OCI-LY1 (cell line): ENCODE measurements around the gene RELB.
A peak's percentile ranks its signal among the peaks of the same experiment; 100 is the strongest.
"Not testable (repeated sequence)": the region's sequence is repeated elsewhere in the genome, so short reads cannot be mapped to it uniquely, and the experiment has no call there.

Experiments used
- H2AFZ ChIP-seq: fragments of 200-600 bp; sonication (generic), shearing (Covaris generic); 2 replicates; pipeline ENCODE4 v1.6.0; 2014; ENCODE audit warnings: antibody characterized with exemption, mild to moderate bottlenecking, low read length
- H3F3A ChIP-seq: fragments of 200-600 bp; sonication (generic), shearing (Covaris generic); 2 replicates; pipeline ENCODE4 v1.6.0; 2014; ENCODE audit warnings: mild to moderate bottlenecking, antibody characterized with exemption, low read length, moderate library complexity; ENCODE audit not compliant: insufficient read depth
- H3K27ac ChIP-seq: fragments of 200-600 bp; sonication (generic); 2 replicates; pipeline ENCODE4 v1.5.1; 2014; ENCODE audit warnings: low read length, mixed run types, mild to moderate bottlenecking, low read depth; ENCODE audit not compliant: poor library complexity, severe bottlenecking
- H3K27me3 ChIP-seq: fragments of 200-600 bp; sonication (generic); 2 replicates; pipeline ENCODE4 v1.6.0; 2014; ENCODE audit warnings: antibody characterized with exemption, mild to moderate bottlenecking, low read length, moderate library complexity; ENCODE audit not compliant: insufficient read depth
- H3K36me3 ChIP-seq: fragments of 200-600 bp; sonication (generic); 2 replicates; pipeline ENCODE4 v1.6.1; 2014; ENCODE audit warnings: mild to moderate bottlenecking, antibody characterized with exemption, low read length, moderate library complexity, mixed read lengths; ENCODE audit not compliant: insufficient read depth
- H3K4me1 ChIP-seq: fragments of 200-600 bp; sonication (generic); 2 replicates; pipeline ENCODE4 v1.5.1; 2014; ENCODE audit warnings: mild to moderate bottlenecking, low read length, moderate library complexity; ENCODE audit not compliant: insufficient read depth, severe bottlenecking
- H3K4me2 ChIP-seq: fragments of 200-600 bp; sonication (generic), shearing (Covaris generic); 2 replicates; pipeline ENCODE4 v1.6.1; 2014; ENCODE audit warnings: low read length
- H3K4me3 ChIP-seq: fragments of 200-600 bp; sonication (generic); 2 replicates; pipeline ENCODE4 v1.5.1; 2014; ENCODE audit warnings: low read length, low read depth, mild to moderate bottlenecking, mixed read lengths; ENCODE audit not compliant: poor library complexity, severe bottlenecking
- H3K79me2 ChIP-seq: fragments of 200-600 bp; shearing (Covaris generic); 2 replicates; pipeline ENCODE4 v1.6.1; 2016; ENCODE audit warnings: mixed run types, low read length, mixed read lengths; ENCODE audit not compliant: insufficient read depth
- H3K9ac ChIP-seq: fragments of 200-600 bp; sonication (generic), shearing (Covaris generic); 2 replicates; pipeline ENCODE4 v1.6.1; 2014; ENCODE audit warnings: mild to moderate bottlenecking, low read length, mixed read lengths
- H3K9me2 ChIP-seq: fragments of 200-600 bp; sonication (generic), shearing (Covaris generic); 2 replicates; pipeline ENCODE4 v1.6.1; 2014; ENCODE audit warnings: low read depth, mild to moderate bottlenecking, low read length, mixed read lengths
- H3K9me3 ChIP-seq: fragments of 200-600 bp; shearing (Covaris generic); 2 replicates; pipeline ENCODE4 v1.6.1; 2014; ENCODE audit warnings: low read length, mixed read lengths
- H4K20me1 ChIP-seq: fragments of 200-600 bp; sonication (generic), shearing (Covaris generic); 2 replicates; pipeline ENCODE4 v1.6.0; 2016; ENCODE audit warnings: mild to moderate bottlenecking, low read length; ENCODE audit not compliant: insufficient read depth
- EZH2 ChIP-seq: fragments of 200-600 bp; sonication (generic), shearing (Covaris generic); IDR thresholded peaks from 2 replicates; pipeline ENCODE4 v1.8.0; 2017; ENCODE audit warnings: borderline replicate concordance, mixed run types, mild to moderate bottlenecking, antibody characterized with exemption, low read length, moderate library complexity, mixed read lengths
- TF ChIP-seq, protein P1 (sequence below): fragments of 200-600 bp; sonication (generic), shearing (Covaris generic); IDR thresholded peaks from 2 replicates; pipeline ENCODE4 v1.5.1; 2017; ENCODE audit warnings: mild to moderate bottlenecking, antibody characterized with exemption, low read length, moderate library complexity, mixed read lengths

Gene RELB

DNA sequence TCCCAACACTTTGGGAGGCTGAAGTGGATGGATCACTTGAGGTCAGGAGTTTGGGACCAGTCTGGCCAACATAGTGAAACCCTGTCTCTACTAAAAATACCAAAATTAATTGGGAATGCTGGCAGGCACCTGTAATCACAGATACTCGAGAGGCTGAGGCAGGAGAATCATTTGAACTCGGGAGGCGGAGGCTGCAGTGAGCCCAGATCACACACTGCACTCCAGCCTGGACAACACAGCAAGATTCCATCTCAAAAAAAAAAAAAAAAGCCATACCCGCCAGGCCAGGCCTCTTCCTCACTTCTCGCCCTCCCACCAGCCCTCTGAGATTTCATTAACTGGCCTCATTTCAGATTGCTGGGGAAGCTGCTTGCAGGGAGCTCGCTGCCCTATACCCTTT is 7.7 kb upstream of the RELB start:
- no peaks in the 10 kb centered on the region for H3K79me2 ChIP-seq
- H4K20me1 ChIP-seq = no peaks in the 10 kb centered on the region
- no peak overlapping the region for H3K9ac ChIP-seq
- no peak overlapping the region for H3K4me3 ChIP-seq
- H3F3A ChIP-seq = no peaks in the 10 kb centered on the region
- peak overlapping the region; percentile 74 for H3K27ac ChIP-seq
- H3K36me3 ChIP-seq = peaks cover 30% of the 10 kb centered on the region
- no peaks in the 10 kb centered on the region for H3K9me2 ChIP-seq
- TF ChIP-seq, protein P1, sequence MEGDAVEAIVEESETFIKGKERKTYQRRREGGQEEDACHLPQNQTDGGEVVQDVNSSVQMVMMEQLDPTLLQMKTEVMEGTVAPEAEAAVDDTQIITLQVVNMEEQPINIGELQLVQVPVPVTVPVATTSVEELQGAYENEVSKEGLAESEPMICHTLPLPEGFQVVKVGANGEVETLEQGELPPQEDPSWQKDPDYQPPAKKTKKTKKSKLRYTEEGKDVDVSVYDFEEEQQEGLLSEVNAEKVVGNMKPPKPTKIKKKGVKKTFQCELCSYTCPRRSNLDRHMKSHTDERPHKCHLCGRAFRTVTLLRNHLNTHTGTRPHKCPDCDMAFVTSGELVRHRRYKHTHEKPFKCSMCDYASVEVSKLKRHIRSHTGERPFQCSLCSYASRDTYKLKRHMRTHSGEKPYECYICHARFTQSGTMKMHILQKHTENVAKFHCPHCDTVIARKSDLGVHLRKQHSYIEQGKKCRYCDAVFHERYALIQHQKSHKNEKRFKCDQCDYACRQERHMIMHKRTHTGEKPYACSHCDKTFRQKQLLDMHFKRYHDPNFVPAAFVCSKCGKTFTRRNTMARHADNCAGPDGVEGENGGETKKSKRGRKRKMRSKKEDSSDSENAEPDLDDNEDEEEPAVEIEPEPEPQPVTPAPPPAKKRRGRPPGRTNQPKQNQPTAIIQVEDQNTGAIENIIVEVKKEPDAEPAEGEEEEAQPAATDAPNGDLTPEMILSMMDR = no peak
- TF ChIP-seq EZH2 = no peak
- H3K27me3 ChIP-seq = no peaks in the 10 kb centered on the region
- H3K9me3 ChIP-seq = no peaks in the 10 kb centered on the region
- H3K4me1 ChIP-seq = peaks cover 47% of the 10 kb centered on the region
- no peak overlapping the region for H3K4me2 ChIP-seq
- no peak overlapping the region for H2AFZ ChIP-seq

DNA sequence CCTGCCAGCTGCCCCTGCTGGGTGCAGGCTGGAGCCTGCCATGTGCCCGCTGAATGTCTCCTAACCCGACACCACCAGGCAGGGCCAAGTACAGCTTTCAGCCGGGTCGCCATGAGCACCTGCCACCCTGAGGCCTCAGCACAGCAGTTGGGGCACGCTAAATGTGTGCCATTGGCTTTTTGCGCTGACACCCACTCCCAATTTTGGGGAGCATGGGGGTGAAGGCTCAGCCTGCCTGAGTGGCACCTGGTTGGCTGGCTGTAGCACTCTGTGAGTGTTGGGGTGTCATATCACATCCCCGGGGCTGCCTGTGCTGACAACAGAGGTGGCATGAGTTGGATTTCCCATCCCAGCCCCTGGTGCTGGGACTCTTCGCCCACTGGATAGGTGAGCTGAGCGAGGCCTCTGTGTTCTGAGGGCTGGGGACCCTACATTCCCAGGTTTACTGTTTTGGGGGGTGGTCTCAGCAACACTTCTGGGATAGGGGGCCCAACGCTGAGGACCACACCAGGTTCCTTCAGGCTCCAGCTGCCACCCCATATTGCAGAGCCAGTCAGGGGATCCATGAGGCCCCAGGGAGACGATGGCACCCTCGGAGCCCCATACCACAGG is 7.2 kb upstream of the RELB start:
- Histone ChIP-seq H4K20me1 (no peaks in the 10 kb centered on the region), H3K4me2 (no peak overlapping the region), H3K4me1 (peaks cover 46% of the 10 kb centered on the region), H3K36me3 (peaks cover 30% of the 10 kb centered on the region), H3F3A (no peaks in the 10 kb centered on the region), H2AFZ (no peak overlapping the region), H3K9ac (peak overlapping the region; percentile 3; the same call in 1 of the 2 replicates), H3K9me2 (no peaks in the 10 kb centered on the region), H3K4me3 (no peak overlapping the region), H3K79me2 (no peaks in the 10 kb centered on the region), H3K27me3 (no peaks in the 10 kb centered on the region), H3K27ac (peak overlapping the region; percentile 74), H3K9me3 (no peaks in the 10 kb centered on the region)
- TF ChIP-seq, protein P1 = no peak
- TF ChIP-seq EZH2 = no peak

DNA sequence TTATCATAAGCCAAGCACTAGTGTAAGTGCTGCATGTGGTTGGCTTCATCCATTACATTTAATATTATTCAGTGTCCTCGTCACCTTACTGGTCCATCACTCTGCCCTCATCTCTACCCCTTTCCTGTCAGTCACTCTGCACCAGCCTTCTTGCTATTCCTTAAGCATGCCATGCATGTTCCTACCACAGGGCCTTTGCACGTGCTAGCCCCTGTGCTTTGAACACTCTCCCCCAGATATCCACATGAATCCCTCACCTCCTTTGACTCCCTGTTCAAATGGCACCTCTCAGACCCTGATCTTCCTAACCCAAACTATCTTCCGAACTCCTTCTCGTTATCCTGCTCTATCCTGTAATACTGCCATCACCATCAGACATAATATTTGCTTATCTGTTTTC is 3.2 kb upstream of the RELB start:
- H3K4me3 ChIP-seq = no peak overlapping the region
- H3K27me3 ChIP-seq = no peaks in the 10 kb centered on the region
- H3F3A ChIP-seq = 0 out of 2 replicates have a peak, but pooled peaks cover 3% of the 10 kb centered on the region
- peaks cover 4% of the 10 kb centered on the region; the same call in 1 of the 2 replicates for H3K36me3 ChIP-seq
- no peaks in the 10 kb centered on the region for H3K9me2 ChIP-seq
- H3K9me3 ChIP-seq = no peaks in the 10 kb centered on the region
- no peak for TF ChIP-seq EZH2
- TF ChIP-seq, protein P1 = no peak
- H3K4me2 ChIP-seq = no peak overlapping the region
- H3K27ac ChIP-seq = peak overlapping the region; percentile 93
- H3K9ac ChIP-seq = no peak overlapping the region
- no peaks in the 10 kb centered on the region for H4K20me1 ChIP-seq
- no peaks in the 10 kb centered on the region for H3K79me2 ChIP-seq
- H2AFZ ChIP-seq = no peak overlapping the region
- peaks cover 56% of the 10 kb centered on the region for H3K4me1 ChIP-seq

DNA sequence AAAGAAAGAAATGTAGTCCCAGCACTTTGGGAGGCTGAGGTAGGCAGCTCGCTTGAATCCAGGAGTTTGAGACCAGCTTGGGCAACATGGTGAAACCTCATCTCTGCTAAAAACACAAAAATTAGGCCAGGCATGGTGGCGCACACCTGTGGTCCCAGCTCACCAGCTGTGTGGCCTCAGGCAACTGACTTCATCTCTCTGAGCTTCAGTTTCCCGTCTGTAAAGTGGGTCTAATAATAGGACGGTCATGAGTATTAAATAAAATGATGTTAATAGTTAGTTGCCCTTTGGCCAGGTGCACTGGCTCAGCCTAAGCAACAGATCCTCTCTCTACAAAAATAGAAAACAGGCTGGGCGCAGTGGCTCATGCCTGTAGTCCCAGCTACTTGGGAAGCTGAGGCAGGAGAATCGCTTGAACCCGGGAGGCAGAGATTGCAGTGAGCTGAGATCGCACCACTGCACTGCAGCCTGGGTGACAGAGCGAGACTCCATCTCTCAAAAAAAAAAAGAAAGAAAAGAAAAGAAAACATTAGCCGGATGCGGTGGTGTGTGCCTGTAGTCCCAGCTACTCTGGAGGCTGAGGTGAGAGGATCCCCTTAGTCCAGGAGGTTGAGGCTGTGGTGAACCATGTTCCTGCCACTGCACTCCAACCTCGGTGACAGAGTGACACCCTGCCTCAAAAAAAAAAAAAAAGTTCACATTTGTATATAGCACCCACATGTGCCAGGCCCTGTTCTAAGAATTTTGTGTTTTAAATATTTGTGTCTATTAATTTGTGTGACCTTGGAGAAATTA is 1.9 kb upstream of the RELB start:
- H3K79me2 ChIP-seq, H3K27me3 ChIP-seq, H3K9me2 ChIP-seq, H3F3A ChIP-seq, H3K9ac ChIP-seq, H3K9me3 ChIP-seq, H4K20me1 ChIP-seq, H2AFZ ChIP-seq, H3K4me2 ChIP-seq, H3K4me3 ChIP-seq: not testable (repeated sequence)
- Histone ChIP-seq H3K36me3 (peaks cover 12% of the 10 kb centered on the region; the same call in 1 of the 2 replicates), H3K27ac (peak overlapping the region; percentile 93), H3K4me1 (peaks cover 58% of the 10 kb centered on the region)

DNA sequence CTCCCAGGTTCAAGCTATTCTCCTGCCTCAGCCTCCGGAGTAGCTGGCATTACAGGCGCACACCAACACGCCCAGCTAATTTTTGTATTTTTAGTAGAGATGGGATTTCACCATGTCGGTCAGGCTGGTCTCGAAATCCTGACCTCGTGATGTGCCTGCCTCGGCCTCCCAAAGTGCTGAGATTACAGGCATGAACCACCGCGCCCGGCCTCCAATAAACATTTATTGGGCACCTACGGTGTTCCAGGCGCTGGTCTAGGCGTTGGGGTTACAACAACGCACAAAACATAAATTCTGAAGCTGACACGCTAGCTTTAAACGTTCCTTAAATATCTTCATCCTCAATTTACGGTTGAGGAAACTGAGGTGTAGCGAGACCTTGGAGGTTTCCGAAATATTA is 599 bp upstream of the RELB start:
- not testable (repeated sequence) for H2AFZ ChIP-seq, H4K20me1 ChIP-seq, H3K9me2 ChIP-seq, H3K9me3 ChIP-seq, H3F3A ChIP-seq, H3K79me2 ChIP-seq, H3K27me3 ChIP-seq
- peak overlapping the region; percentile 93 for H3K27ac ChIP-seq
- peak overlapping the region; percentile 67 for H3K4me2 ChIP-seq
- peak overlapping the region; percentile 55 for H3K9ac ChIP-seq
- H3K4me3 ChIP-seq = peak overlapping the region; percentile 54
- H3K36me3 ChIP-seq = peaks cover 14% of the 10 kb centered on the region; the same call in 1 of the 2 replicates
- H3K4me1 ChIP-seq = peaks cover 62% of the 10 kb centered on the region
